ENCODE measurements around the gene CES2. TPM values are rescaled to one million over a fixed set of nuclear protein-coding genes. Genes with fewer than 3 reads are reported as not detected.

Gene CES2
- total RNA-seq, 2 experiments from 2014 or later, result 25.0 to 28.7 TPM

GRCh38 chr16:66979011-66979717 is 43.8 kb downstream of the CES2 start:
- ChIA-PET CTCF (interaction anchor here (0.5 to 4.0 kb wide), 8 partner anchors 26 to 556 kb away, joined by 3 to 25 read pairs (median 6); partner anchors contain the start of genes CBFB, FBXL8 and TRADD), POLR2A (interaction anchor here (1.2 kb wide), 1 partner anchor 34 kb away, joined by 4 read pairs; no protein-coding TSS in a partner anchor)

GRCh38 chr16:66983033-66983432 is 47.7 kb downstream of the CES2 start:
- CTCF ChIA-PET, result interaction anchor here (1.2 to 2.7 kb wide), 3 partner anchors 35 to 498 kb away, joined by 3 to 12 read pairs (median 8); partner anchors contain the start of gene ATP6V0D1

GRCh38 chr16:66984892-66985311 is 49.6 kb downstream of the CES2 start:
- CTCF ChIA-PET, result interaction anchor here (1.0 to 2.7 kb wide), 6 partner anchors 15 to 200 kb away, joined by 3 to 12 read pairs (median 6); partner anchors contain the start of gene CES3
- POLR2A ChIA-PET, result interaction anchor here (0.9 to 1.8 kb wide), 4 partner anchors 9 to 174 kb away, joined by 4 to 18 read pairs (median 6); partner anchors contain the start of genes FBXL8 and TRADD

More at GRCh38 chr16:66983033-66983432, 47.7 kb downstream of the CES2 start:
- POLR2A ChIA-PET, result interaction anchor here (0.6 to 1.1 kb wide), 3 partner anchors 47 to 73 kb away, joined by 3 read pairs; no protein-coding TSS in a partner anchor

- ChIA-PET POLR2A (no interaction called here), CTCF (no interaction called here)
Measured at GRCh38 chr16:66986559-66986958, 51.2 kb downstream of the CES2 start.

GRCh38 chr16:66988197-66988788 is 53.0 kb downstream of the CES2 start, which contains the start of gene CES4A:
Gene CES4A (plus strand): TSS chr16:66988589. CDS start chr16:66988773, 184 bp downstream.
- ChIA-PET CTCF (interaction anchor here (0.6 to 1.2 kb wide), 4 partner anchors 25 to 167 kb away, joined by 3 to 5 read pairs (median 4); no protein-coding TSS in a partner anchor), POLR2A (no interaction called here)

GRCh38 chr16:66991545-66992077 is 56.3 kb downstream of the CES2 start:
- ChIA-PET CTCF (interaction anchor here (1.0 to 2.3 kb wide), 5 partner anchors 14 to 164 kb away, joined by 3 to 8 read pairs (median 4); no protein-coding TSS in a partner anchor), POLR2A (interaction anchor here (0.7 kb wide), 1 partner anchor 74 kb away, joined by 3 read pairs; no protein-coding TSS in a partner anchor)

- ChIA-PET CTCF (interaction anchor here (1.2 kb wide), 1 partner anchor 162 kb away, joined by 3 read pairs; no protein-coding TSS in a partner anchor), POLR2A (interaction anchor here (1.0 kb wide), 1 partner anchor 8 kb away, joined by 4 read pairs; no protein-coding TSS in a partner anchor)
Measured at GRCh38 chr16:66993558-66993957, 58.2 kb downstream of the CES2 start.

Other genes with a start within 250 kb of the CES2 start
- gene CMTM4, start 238.8 kb upstream of the CES2 start, total RNA-seq, result 1 to 10 TPM; 3.8 to 4.0 TPM
- 10 to 100 TPM; 44.7 to 48.5 TPM for gene DYNC1LI2, start 183.9 kb upstream of the CES2 start, total RNA-seq
- under 1 TPM in 1 of 2 experiments, not detected in 1; 0.30 TPM for gene TERB1, start 133.9 kb upstream of the CES2 start, total RNA-seq
- 100 to 1,000 TPM; 111 to 122 TPM for gene NAE1, start 104.5 kb upstream of the CES2 start, total RNA-seq
- gene CA7, start 91.1 kb upstream of the CES2 start, total RNA-seq, result not detected
- 10 to 100 TPM; 28.9 to 30.4 TPM for gene PDP2, start 55.0 kb upstream of the CES2 start, total RNA-seq
- gene CDH16, start 16.6 kb upstream of the CES2 start, total RNA-seq, result not detected
- gene RRAD, start 10.0 kb upstream of the CES2 start, total RNA-seq, result under 1 TPM; 0.32 to 0.50 TPM
- gene CIAO2B, start 1.1 kb upstream of the CES2 start, total RNA-seq, result 100 to 1,000 TPM; 174 to 177 TPM
- gene CES3, start 25.8 kb downstream of the CES2 start, total RNA-seq, result under 1 TPM; 0.31 to 0.57 TPM
- gene CES4A, start 53.1 kb downstream of the CES2 start, total RNA-seq, result 1 to 10 TPM; 4.5 to 5.2 TPM
- 100 to 1,000 TPM; 140 to 147 TPM for gene CBFB, start 93.6 kb downstream of the CES2 start, total RNA-seq
- gene PHAF1, start 174.4 kb downstream of the CES2 start, total RNA-seq, result 10 to 100 TPM; 18.1 to 20.0 TPM
- gene B3GNT9, start 215.5 kb downstream of the CES2 start, total RNA-seq, result 1 to 10 TPM; 2.0 to 2.1 TPM
- gene TRADD, start 224.4 kb downstream of the CES2 start, total RNA-seq, result 10 to 100 TPM; 18.0 to 19.0 TPM
- gene FBXL8, start 224.4 kb downstream of the CES2 start, total RNA-seq, result 10 to 100 TPM; 11.8 to 12.2 TPM
- 10 to 100 TPM in 1 of 2 experiments, 1 to 10 TPM in 1; 7.6 to 11.4 TPM for gene HSF4, start 229.2 kb downstream of the CES2 start, total RNA-seq
- gene NOL3, start 235.0 kb downstream of the CES2 start, total RNA-seq, result 1 to 10 TPM; 4.9 to 5.2 TPM
- 10 to 100 TPM; 18.6 to 22.4 TPM for gene MATCAP1, start 248.4 kb downstream of the CES2 start, total RNA-seq

Measured in activated CD8-positive, alpha-beta memory T cell treated with anti-CD3 and anti-CD28 coated beads for 36 hours (primary cell).